HG03520 (cell line): ENCODE measurements around the gene MAN1A1.
A peak's percentile ranks its signal among the peaks of the same experiment; 100 is the strongest.

Experiments used
- ATAC-seq: cut with Tn5 transposase; IDR thresholded peaks from one replicate; pipeline ENCODE4 v1.9.1; 2021; ENCODE audit warnings: mild to moderate bottlenecking, moderate library complexity; ENCODE audit not compliant: unreplicated experiment

The MAN1A1 gene

GRCh38 chr6:119240257-119241110 is 109.1 kb downstream of the MAN1A1 start:
- ATAC-seq = peak; percentile 34

- no peak for ATAC-seq
Measured at GRCh38 chr6:119237177-119237715, 112.3 kb downstream of the MAN1A1 start.

- no peak for ATAC-seq
Measured at GRCh38 chr6:119234941-119235340, 114.6 kb downstream of the MAN1A1 start.

- ATAC-seq = no peak
Measured at GRCh38 chr6:119234457-119234856, 115.1 kb downstream of the MAN1A1 start.

GRCh38 chr6:119233312-119233984 is 116.1 kb downstream of the MAN1A1 start:
- ATAC-seq = no peak

GRCh38 chr6:119231394-119231793 is 118.2 kb downstream of the MAN1A1 start:
- ATAC-seq = no peak

- no peak for ATAC-seq
Measured at GRCh38 chr6:119230160-119230559, 119.4 kb downstream of the MAN1A1 start.

GRCh38 chr6:119227377-119227776 is 122.2 kb downstream of the MAN1A1 start:
- no peak for ATAC-seq

GRCh38 chr6:119226089-119226488 is 123.5 kb downstream of the MAN1A1 start:
- ATAC-seq = no peak

GRCh38 chr6:119224095-119224701 is 125.4 kb downstream of the MAN1A1 start:
- ATAC-seq = no peak

GRCh38 chr6:119220452-119220851 is 129.1 kb downstream of the MAN1A1 start:
- ATAC-seq = no peak

GRCh38 chr6:119218548-119218947 is 131.0 kb downstream of the MAN1A1 start:
- no peak for ATAC-seq

GRCh38 chr6:119215885-119216590 is 133.5 kb downstream of the MAN1A1 start:
- no peak for ATAC-seq

GRCh38 chr6:119215309-119215708 is 134.3 kb downstream of the MAN1A1 start:
- ATAC-seq = no peak

- no peak for ATAC-seq
Measured at GRCh38 chr6:119210596-119210995, 139.0 kb downstream of the MAN1A1 start.

GRCh38 chr6:119209452-119210205 is 139.9 kb downstream of the MAN1A1 start:
- ATAC-seq = peak; percentile 62

GRCh38 chr6:119207971-119208725 is 141.4 kb downstream of the MAN1A1 start:
- ATAC-seq = no peak

GRCh38 chr6:119207327-119207726 is 142.2 kb downstream of the MAN1A1 start:
- no peak for ATAC-seq

GRCh38 chr6:119205911-119206618 is 143.5 kb downstream of the MAN1A1 start:
- peak; percentile 68 for ATAC-seq
